Upper lobe of right lung (tissue), 1 donor: Measurements from ENCODE around the gene GNAI3. TPM values are rescaled to one million over a fixed set of nuclear protein-coding genes. Genes with fewer than 3 reads are reported as not detected.

Source experiments
- ATAC-seq: fragments of 200-7000 bp; cut with Tn5 transposase; one replicate; pipeline ENCODE4 v1.9.1; 2020; ENCODE audit warnings: mild to moderate bottlenecking, moderate library complexity
- DNase-seq: peaks from one replicate; pipeline ENCODE4 v3.0.0-alpha.2; 2020
- H3K27ac ChIP-seq: fragments of 200-600 bp; one replicate; pipeline ENCODE4 v1.8.0; 2022
- H3K27me3 ChIP-seq: fragments of 200-600 bp; one replicate; pipeline ENCODE4 v1.8.0; 2022; ENCODE audit warnings: mild to moderate bottlenecking
- H3K36me3 ChIP-seq: fragments of 200-600 bp; one replicate; pipeline ENCODE4 v1.8.0; 2022
- H3K4me1 ChIP-seq: fragments of 200-600 bp; one replicate; pipeline ENCODE4 v1.8.0; 2022
- H3K4me3 ChIP-seq: fragments of 200-600 bp; one replicate; pipeline ENCODE4 v1.8.0; 2022; ENCODE audit warnings: mild to moderate bottlenecking
- H3K9me3 ChIP-seq: fragments of 200-600 bp; one replicate; pipeline ENCODE4 v1.8.0; 2022
- CTCF ChIP-seq: fragments of 200-600 bp; IDR thresholded peaks from one replicate; pipeline ENCODE4 v1.8.0; 2022; ENCODE audit warnings: antibody characterized with exemption
- intact Hi-C: fragments of 100-400 bp; cut with DNase I; formaldehyde crosslinking; loops from one replicate; pipeline ENCODE4 v1.11.0; 2022
- total RNA-seq: library from RNA; stranded (reverse); fragmentation: NEBNext Ultra II Directional; extraction: Animal tissue kit (Norgen Biotek cat#: 25700); gene quantifications from one replicate; pipeline ENCODE4 v1.2.1, GENCODE V29; 2021
- donor health status: DM: no; HTN: yes; CAD: no; lungs with severe emphysema.

The GNAI3 gene
- total RNA-seq, 1 donor from 2014 or later, result 6.9 TPM

DNA sequence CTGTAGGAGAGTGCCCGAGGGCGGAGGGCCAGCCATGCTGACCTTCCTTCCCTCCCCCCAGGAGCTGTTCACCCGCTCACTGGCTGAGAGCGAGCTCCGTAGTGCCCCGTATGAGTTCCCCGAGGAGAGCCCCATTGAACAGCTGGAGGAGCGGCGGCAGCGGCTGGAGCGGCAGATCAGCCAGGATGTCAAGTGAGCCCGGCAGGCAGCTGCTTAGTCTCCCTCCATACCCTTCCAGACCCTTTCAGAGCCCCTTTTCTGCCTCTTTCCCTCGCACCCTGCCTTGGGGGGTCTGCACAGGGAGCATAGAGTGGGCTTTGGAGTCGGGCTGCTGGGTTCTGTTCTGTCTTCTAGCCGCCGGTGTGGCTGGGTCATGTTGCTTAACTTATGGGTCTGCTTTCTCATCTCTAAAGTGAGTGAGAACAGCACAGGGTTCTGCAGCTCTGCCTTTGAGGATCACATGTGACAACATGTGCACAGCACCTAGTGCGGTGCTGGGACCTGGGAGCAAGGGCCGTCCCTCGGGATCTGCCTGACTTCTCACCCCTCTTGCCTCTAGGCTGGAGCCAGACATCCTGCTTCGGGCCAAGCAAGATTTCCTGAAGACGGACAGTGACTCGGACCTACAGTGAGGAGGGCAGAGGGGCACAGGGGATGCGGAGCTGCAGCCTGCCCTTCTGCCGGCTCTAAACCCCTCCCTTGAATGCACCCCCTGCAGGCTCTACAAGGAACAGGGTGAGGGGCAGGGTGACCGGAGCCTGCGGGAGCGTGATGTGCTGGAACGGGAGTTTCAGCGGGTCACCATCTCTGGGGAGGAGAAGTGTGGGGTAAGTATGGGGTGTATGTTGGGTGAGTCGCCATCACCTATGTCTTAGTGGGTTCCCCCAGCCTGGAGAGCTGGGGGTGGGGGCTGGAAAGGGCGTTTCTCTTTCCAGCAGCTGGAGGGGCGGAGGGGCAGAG is 77.5 kb downstream of the GNAI3 start:
- peaks cover 38% of the 10 kb centered on the region for H3K36me3 ChIP-seq
- TF ChIP-seq CTCF, result no peak
- ATAC-seq (no peak), DNase-seq (no peak)
- H3K4me3 ChIP-seq, result no peak overlapping the region
- H3K27ac ChIP-seq, result no peak overlapping the region
- H3K27me3 ChIP-seq, result no peaks in the 10 kb centered on the region
- peaks cover 33% of the 10 kb centered on the region for H3K4me1 ChIP-seq
- no peaks in the 10 kb centered on the region for H3K9me3 ChIP-seq
- intact Hi-C loops, result no loop called here

- H3K4me1 ChIP-seq, result peaks cover 27% of the 10 kb centered on the region
- ATAC-seq (no peak), DNase-seq (no peak)
- H3K9me3 ChIP-seq, result no peaks in the 10 kb centered on the region
- H3K36me3 ChIP-seq, result peaks cover 47% of the 10 kb centered on the region
- no peak for TF ChIP-seq CTCF
- H3K27ac ChIP-seq, result no peak overlapping the region
- H3K27me3 ChIP-seq, result no peaks in the 10 kb centered on the region
- intact Hi-C loops, result no loop called here
- no peak overlapping the region for H3K4me3 ChIP-seq
These were observed 78.4 kb downstream of the GNAI3 start for GRCh38 chr1:109626682-109627408.

- Histone ChIP-seq H3K9me3 (no peaks in the 10 kb centered on the region), H3K27ac (no peak overlapping the region), H3K4me1 (peaks cover 20% of the 10 kb centered on the region), H3K36me3 (peaks cover 51% of the 10 kb centered on the region), H3K27me3 (no peaks in the 10 kb centered on the region), H3K4me3 (no peak overlapping the region)
- intact Hi-C loops, result no loop called here
- TF ChIP-seq CTCF, result no peak
- ATAC-seq (no peak), DNase-seq (no peak)
These were observed 79.4 kb downstream of the GNAI3 start for GRCh38 chr1:109627692-109628399.

DNA sequence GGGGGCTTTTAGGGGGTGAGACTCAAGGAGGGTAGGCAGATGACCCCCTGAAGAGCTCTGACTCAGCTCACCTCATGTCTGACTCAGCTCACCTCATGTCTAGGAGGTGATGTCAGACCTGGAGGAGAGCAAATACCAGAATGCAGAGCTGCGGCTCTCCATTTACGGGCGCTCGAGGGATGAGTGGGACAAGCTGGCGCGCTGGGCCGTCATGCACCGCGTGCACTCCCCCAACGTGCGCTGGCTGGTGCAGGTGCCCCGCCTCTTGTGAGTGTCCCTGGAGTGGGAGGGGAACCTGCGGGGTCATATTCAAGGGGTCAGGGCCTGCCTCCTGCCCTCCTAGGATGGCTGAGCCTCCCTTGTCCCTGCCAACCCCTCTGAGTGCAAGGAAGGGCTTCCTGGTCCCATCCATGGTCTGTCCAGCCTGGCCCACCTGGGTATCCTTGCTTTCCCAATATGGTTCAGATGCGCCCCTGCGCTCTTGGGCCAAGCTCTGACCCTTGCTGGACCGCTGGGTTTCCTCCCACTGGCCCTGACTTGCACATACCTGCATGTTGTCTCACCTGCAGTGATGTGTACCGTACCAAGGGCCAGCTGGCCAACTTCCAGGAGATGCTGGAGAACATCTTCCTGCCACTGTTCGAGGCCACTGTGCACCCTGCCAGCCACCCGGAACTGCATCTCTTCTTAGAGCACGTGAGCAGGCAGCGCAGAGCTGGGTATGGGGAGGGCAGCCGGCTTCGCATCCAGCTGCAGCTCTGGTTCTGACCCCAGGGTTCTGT is 80.3 kb downstream of the GNAI3 start:
- H3K27ac ChIP-seq, result no peak overlapping the region
- intact Hi-C loops, result no loop called here
- no peaks in the 10 kb centered on the region for H3K27me3 ChIP-seq
- DNase-seq (no peak), ATAC-seq (no peak)
- H3K9me3 ChIP-seq, result no peaks in the 10 kb centered on the region
- H3K36me3 ChIP-seq, result peaks cover 51% of the 10 kb centered on the region
- no peak for TF ChIP-seq CTCF
- H3K4me3 ChIP-seq, result no peak overlapping the region
- peaks cover 11% of the 10 kb centered on the region for H3K4me1 ChIP-seq
